K562 (cell line): Measurements from ENCODE around the gene ADM5. TPM values are rescaled to one million over a fixed set of nuclear protein-coding genes. Genes with fewer than 3 reads are reported as not detected.

Experiments
- BRF1 ChIP-seq: IDR thresholded peaks from 3 replicates; pipeline ENCODE4 v1.6.1; 2011; ENCODE audit warnings: borderline replicate concordance, mild to moderate bottlenecking; ENCODE audit not compliant: insufficient read length; ENCODE audit errors: extremely low read depth
- CBX8 ChIP-seq: fragments of 200-600 bp; sonication (generic); IDR thresholded peaks from 2 replicates; pipeline ENCODE4 v1.6.1; 2012; ENCODE audit warnings: borderline replicate concordance, mixed run types, low read depth, mild to moderate bottlenecking, moderate library complexity, mixed read lengths, low read length, control low read depth, inconsistent platforms; ENCODE audit not compliant: poor library complexity, severe bottlenecking; ENCODE audit errors: extremely low read depth
- DIDO1 ChIP-seq: fragments of 450-650 bp; IDR thresholded peaks from 2 replicates; pipeline ENCODE4 v1.6.1; 2016; ENCODE audit warnings: low read depth, missing biosample characterization, missing genetic modification characterization
- ELF2 ChIP-seq: fragments of 250-450 bp; sonication (Bioruptor Pico); IDR thresholded peaks from 2 replicates; pipeline ENCODE4 v1.5.0; 2021; ENCODE audit warnings: mild to moderate bottlenecking
- ETV5 ChIP-seq: sonication (generic); formaldehyde crosslinking; IDR thresholded peaks from 2 replicates; pipeline ENCODE4 v1.4.0; 2020; ENCODE audit warnings: low read depth, mild to moderate bottlenecking, missing genetic modification reagents
- HDGF ChIP-seq: fragments of 450-650 bp; IDR thresholded peaks from 2 replicates; pipeline ENCODE4 v1.6.1; 2016
- MLLT1 ChIP-seq, 2 experiments: fragments of 450-650 bp; IDR thresholded peaks; 2 replicates each; pipeline ENCODE4 v1.6.1; 2016
- NEUROD1 ChIP-seq: fragments of 150-350 bp; IDR thresholded peaks from 2 replicates; pipeline ENCODE4 v1.6.1; 2014; ENCODE audit warnings: borderline replicate concordance, low read length, low read depth; ENCODE audit not compliant: partially characterized antibody
- PHF21A ChIP-seq: fragments of 450-650 bp; IDR thresholded peaks from 2 replicates; pipeline ENCODE4 v1.6.1; 2017; ENCODE audit warnings: low read depth, borderline replicate concordance
- POU5F1 ChIP-seq: fragments of 150-350 bp; IDR thresholded peaks from 2 replicates; pipeline ENCODE4 v1.6.1; 2014; ENCODE audit warnings: borderline replicate concordance, low read length, low read depth, mild to moderate bottlenecking; ENCODE audit not compliant: partially characterized antibody
- PTRF ChIP-seq: fragments of 450-650 bp; IDR thresholded peaks from 2 replicates; pipeline ENCODE4 v1.6.1; 2016; ENCODE audit warnings: mild to moderate bottlenecking, missing genetic modification characterization, missing compliant biosample characterization
- RAD51 ChIP-seq: fragments of 450-650 bp; IDR thresholded peaks from 2 replicates; pipeline ENCODE4 v1.7.1; 2016; ENCODE audit warnings: low read depth, mild to moderate bottlenecking, borderline replicate concordance
- RBM14 ChIP-seq: fragments of 200-400 bp; formaldehyde crosslinking; IDR thresholded peaks from 2 replicates; pipeline ENCODE4 v1.6.1; 2018; ENCODE audit warnings: low read depth, mild to moderate bottlenecking, low read length, moderate library complexity, borderline replicate concordance; ENCODE audit not compliant: insufficient read depth
- RUNX1 ChIP-seq: sonication (generic); IDR thresholded peaks from 2 replicates; pipeline ENCODE4 v1.6.1; 2016; ENCODE audit warnings: antibody characterized with exemption, low read depth
- SMARCE1 ChIP-seq: fragments of 450-650 bp; IDR thresholded peaks from 2 replicates; pipeline ENCODE4 v1.7.1; 2016; ENCODE audit warnings: mild to moderate bottlenecking
- SRSF7 ChIP-seq: fragments of 200-400 bp; formaldehyde crosslinking; optimal IDR thresholded peaks from 2 replicates; pipeline ENCODE3; 2017; ENCODE audit warnings: mild to moderate bottlenecking, low read depth, low read length
- TCFL5 ChIP-seq: fragments of 250-450 bp; sonication (Bioruptor Pico); conservative IDR thresholded peaks from 2 replicates; pipeline ENCODE4 v1.6.1; 2021; ENCODE audit warnings: mild to moderate bottlenecking, moderate library complexity, matching md5 sums
- ZFX ChIP-seq: sonication (generic); formaldehyde crosslinking; IDR thresholded peaks from 2 replicates; pipeline ENCODE4 v1.8.0; 2022; ENCODE audit warnings: mild to moderate bottlenecking, missing genetic modification reagents, moderate library complexity
- ZNF384 ChIP-seq: IDR thresholded peaks from 2 replicates; pipeline ENCODE4 v1.6.1; 2012; ENCODE audit warnings: low read depth, low read length, improper control_type of control experiment
- polyA plus RNA-seq, 8 experiments: library from polyadenylated mRNA; depleted of rRNA in 4 of 8; stranded (reverse) in 5 of 8; unstranded in 3 of 8; fragments of >200 nt; fragmentation: Nextera tagmentation in 2 of 8; fragmentation: Illumina TruSeq in 1 of 8; extraction: Ambion mirVana in 2 of 8; extraction: Trizol in 1 of 8; gene quantifications; 2 replicates each; pipeline versions ENCODE4 v1.2.1 to v1.2.3, GENCODE V29; 2011 to 2014; ENCODE audit warnings: inconsistent platforms in 1 of 8, missing spikeins in 1 of 8
- total RNA-seq, 7 experiments: library from RNA; depleted of rRNA in 6 of 7; stranded (reverse); fragments of >200 nt in 6 of 7; fragmentation: Illumina TruSeq in 2 of 7; extraction: Trizol in 2 of 7; gene quantifications; 2 replicates each; pipeline versions ENCODE4 v1.2.1 to v1.2.3, GENCODE V29; 2011 to 2021; ENCODE audit warnings: low replicate concordance in 1 of 7
- TF ChIP-seq, protein P1 (sequence below): fragments of 250-450 bp; sonication (Bioruptor Pico); IDR thresholded peaks from 2 replicates; pipeline ENCODE4 v1.4.0; 2020

Gene ADM5
- total and polyA plus RNA-seq, 9 of the 15 experiments (the other 6 are each of a cell fraction or from before 2014, with no cell fraction given): 0.13 to 8.4 (median 2.0) TPM; not detected in 1

DNA sequence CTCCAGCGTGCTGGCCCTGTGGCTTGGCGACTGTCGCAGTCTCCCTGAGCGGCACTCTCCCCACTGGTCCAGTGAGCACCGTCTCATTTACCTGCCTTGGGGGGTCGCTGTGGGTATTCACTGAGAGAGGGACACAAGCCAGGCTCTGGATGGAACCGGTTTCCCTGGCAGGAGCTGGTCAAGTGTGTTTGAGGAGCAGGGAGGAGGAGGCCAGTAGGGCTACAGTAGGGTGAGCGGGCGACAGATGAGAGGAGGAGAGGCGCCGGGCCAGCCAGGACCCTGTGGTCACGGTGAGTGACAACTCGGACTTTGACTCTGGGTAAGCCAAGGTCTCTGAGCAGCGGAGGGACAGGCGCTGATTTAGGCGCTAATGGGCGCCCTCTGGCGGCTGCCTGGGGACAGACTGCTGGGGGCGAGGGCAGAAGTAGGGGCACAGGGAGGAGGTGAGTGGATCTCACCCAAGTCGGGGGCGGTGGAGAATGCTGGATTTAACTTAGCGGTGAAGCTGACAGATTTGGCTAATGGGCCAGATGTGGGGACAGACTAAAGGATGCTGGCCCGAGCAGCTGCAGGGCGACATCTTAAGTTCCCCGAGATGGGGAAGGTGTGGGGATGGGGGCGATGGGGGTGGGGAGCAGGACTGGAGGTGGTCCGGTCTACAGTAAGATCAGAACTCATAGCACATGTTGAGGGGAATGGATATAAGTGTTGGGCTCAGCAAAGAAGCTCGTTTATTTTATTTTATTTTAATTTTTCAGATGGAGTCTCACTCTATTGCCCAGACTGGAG, 17.1 kb upstream of the ADM5 start (continued):
- no peak for TF ChIP-seq RBM14
- no peak for TF ChIP-seq RAD51
- no peak for TF ChIP-seq CBX8
- peak; percentile 29; the same call in 1 of the 2 replicates for TF ChIP-seq ZNF384
- TF ChIP-seq POU5F1: no peak
- TF ChIP-seq ZFX: no peak
- TF ChIP-seq MLLT1 (IDR thresholded peaks at IDR 0.05): peak in 1 of 2 experiments; percentile 57; a peak in 2 of 4 replicates
- TF ChIP-seq BRF1: no peak
- TF ChIP-seq, protein P1, sequence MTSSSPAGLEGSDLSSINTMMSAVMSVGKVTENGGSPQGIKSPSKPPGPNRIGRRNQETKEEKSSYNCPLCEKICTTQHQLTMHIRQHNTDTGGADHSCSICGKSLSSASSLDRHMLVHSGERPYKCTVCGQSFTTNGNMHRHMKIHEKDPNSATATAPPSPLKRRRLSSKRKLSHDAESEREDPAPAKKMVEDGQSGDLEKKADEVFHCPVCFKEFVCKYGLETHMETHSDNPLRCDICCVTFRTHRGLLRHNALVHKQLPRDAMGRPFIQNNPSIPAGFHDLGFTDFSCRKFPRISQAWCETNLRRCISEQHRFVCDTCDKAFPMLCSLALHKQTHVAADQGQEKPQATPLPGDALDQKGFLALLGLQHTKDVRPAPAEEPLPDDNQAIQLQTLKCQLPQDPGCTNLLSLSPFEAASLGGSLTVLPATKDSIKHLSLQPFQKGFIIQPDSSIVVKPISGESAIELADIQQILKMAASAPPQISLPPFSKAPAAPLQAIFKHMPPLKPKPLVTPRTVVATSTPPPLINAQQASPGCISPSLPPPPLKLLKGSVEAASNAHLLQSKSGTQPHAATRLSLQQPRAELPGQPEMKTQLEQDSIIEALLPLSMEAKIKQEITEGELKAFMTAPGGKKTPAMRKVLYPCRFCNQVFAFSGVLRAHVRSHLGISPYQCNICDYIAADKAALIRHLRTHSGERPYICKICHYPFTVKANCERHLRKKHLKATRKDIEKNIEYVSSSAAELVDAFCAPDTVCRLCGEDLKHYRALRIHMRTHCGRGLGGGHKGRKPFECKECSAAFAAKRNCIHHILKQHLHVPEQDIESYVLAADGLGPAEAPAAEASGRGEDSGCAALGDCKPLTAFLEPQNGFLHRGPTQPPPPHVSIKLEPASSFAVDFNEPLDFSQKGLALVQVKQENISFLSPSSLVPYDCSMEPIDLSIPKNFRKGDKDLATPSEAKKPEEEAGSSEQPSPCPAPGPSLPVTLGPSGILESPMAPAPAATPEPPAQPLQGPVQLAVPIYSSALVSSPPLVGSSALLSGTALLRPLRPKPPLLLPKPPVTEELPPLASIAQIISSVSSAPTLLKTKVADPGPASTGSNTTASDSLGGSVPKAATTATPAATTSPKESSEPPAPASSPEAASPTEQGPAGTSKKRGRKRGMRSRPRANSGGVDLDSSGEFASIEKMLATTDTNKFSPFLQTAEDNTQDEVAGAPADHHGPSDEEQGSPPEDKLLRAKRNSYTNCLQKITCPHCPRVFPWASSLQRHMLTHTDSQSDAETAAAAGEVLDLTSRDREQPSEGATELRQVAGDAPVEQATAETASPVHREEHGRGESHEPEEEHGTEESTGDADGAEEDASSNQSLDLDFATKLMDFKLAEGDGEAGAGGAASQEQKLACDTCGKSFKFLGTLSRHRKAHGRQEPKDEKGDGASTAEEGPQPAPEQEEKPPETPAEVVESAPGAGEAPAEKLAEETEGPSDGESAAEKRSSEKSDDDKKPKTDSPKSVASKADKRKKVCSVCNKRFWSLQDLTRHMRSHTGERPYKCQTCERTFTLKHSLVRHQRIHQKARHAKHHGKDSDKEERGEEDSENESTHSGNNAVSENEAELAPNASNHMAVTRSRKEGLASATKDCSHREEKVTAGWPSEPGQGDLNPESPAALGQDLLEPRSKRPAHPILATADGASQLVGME (CRISPR knock-in tag): no peak
- no peak for TF ChIP-seq SRSF7
- TF ChIP-seq RUNX1: no peak
- TF ChIP-seq ETV5 (CRISPR knock-in tag): peak; percentile 56; the same call in 1 of the 2 replicates
- peak; percentile 85; the same call in 1 of the 2 replicates for TF ChIP-seq HDGF
- no peak for TF ChIP-seq TCFL5 (CRISPR knock-in tag)
- peak; percentile 43 for TF ChIP-seq NEUROD1
- no peak for TF ChIP-seq DIDO1
- TF ChIP-seq SMARCE1: peak; percentile 56
- no peak for TF ChIP-seq PTRF (tag)
- TF ChIP-seq PHF21A: peak; percentile 82; the same call in 1 of the 2 replicates
- no peak for TF ChIP-seq ELF2
